A549 treated with GW870086 at 1 μM for 4 hours (cell line): Measurements from ENCODE around the gene SRPX. TPM values are rescaled to one million over a fixed set of nuclear protein-coding genes. Genes with fewer than 3 reads are reported as not detected.

Experiments used
- total RNA-seq: library from RNA; stranded (reverse); fragments of 200-300 nt; extraction: Qiagen RNA extraction; gene quantifications from 5 replicates; pipeline ENCODE4 v1.2.3, GENCODE V29; 2022; ENCODE audit warnings: low read depth

Gene SRPX, protein sequence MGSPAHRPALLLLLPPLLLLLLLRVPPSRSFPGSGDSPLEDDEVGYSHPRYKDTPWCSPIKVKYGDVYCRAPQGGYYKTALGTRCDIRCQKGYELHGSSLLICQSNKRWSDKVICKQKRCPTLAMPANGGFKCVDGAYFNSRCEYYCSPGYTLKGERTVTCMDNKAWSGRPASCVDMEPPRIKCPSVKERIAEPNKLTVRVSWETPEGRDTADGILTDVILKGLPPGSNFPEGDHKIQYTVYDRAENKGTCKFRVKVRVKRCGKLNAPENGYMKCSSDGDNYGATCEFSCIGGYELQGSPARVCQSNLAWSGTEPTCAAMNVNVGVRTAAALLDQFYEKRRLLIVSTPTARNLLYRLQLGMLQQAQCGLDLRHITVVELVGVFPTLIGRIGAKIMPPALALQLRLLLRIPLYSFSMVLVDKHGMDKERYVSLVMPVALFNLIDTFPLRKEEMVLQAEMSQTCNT
- total RNA-seq, result 7.3 to 8.4 TPM (median 7.9 TPM) in 5 replicates

DNA sequence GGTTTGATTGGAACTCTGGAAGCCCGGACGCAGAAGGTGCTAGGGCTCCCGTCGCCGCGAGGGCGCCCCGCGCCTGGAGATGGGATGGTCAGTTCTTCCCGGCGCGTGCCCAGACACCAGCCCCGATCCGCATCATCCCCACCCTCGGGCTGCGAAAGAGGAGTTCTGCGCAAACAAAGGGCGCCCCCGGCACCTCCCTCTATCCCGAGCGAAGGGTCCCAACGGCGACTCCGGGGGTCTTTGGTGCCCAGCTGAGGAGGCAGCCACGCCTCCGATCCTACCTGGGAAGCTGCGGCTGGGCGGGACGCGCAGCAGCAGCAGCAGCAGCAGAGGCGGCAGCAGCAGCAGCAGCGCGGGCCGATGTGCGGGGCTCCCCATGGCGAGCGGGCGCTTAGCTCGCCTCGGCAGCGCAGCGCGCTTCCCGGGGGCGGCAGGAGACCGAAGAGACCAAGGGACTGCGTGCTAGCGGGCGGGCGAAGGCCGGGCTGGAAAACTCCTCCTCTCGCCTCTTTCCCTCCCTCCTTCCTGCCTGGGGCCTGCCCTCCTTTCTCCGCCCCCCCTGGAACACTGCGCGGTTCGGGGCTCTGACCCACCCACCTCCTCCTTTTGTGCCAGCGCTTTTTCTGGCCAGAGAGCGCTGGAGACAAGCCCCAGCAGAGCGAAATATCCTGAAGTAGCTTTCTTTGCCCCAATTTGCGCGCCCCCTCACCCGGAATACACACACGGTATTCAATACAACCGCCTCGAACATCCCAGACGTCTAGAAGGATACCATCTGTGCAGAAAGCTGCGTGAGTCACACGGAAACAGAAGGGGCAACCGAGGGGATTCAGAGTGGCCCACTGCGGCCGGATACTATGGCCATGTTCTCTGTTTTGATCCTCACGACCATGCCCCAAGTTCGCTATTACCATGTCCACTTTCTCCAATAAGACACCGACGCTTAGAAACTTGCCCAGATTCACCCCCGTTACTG is at the start of gene SRPX:
TSS of gene SRPX (minus strand) at position 457 of the 976 bp plus-strand sequence. CDS start at position 378, 79 bp downstream.

Other genes with a start within 250 kb of the SRPX start
- gene SYTL5, start 214.3 kb downstream of the SRPX start, total RNA-seq, result 0.24 to 0.46 TPM (median 0.38 TPM) in 5 replicates
- gene RPGR, start 106.6 kb upstream of the SRPX start, total RNA-seq, result 8.9 to 12.9 TPM (median 12.1 TPM) in 5 replicates
- gene OTC, start 131.7 kb upstream of the SRPX start, total RNA-seq, result not detected in 5 replicates